GM23338 (cell line): Measurements from ENCODE around the gene GEMIN8. TPM values are rescaled to one million over a fixed set of nuclear protein-coding genes. Genes with fewer than 3 reads are reported as not detected.

Experiments
- ATAC-seq: fragments of 200-7000 bp; cut with Tn5 transposase; 3 replicates; pipeline ENCODE4 v1.9.1; 2020
- DNase-seq: peaks from one replicate; pipeline ENCODE4 v3.0.0-alpha.2; 2015; ENCODE audit warnings: low spot score
- H2AFZ ChIP-seq: fragments of 200-600 bp; sonication (generic); 2 replicates; pipeline ENCODE4 v1.8.0; 2016; ENCODE audit warnings: antibody characterized with exemption, mild to moderate bottlenecking, moderate library complexity
- H3F3A ChIP-seq: fragments of 200-600 bp; sonication (generic); replicated peaks from 2 replicates; pipeline ENCODE4 v1.8.0; 2017; ENCODE audit warnings: antibody characterized with exemption, mixed run types, low read depth
- H3K27ac ChIP-seq: fragments of 200-600 bp; sonication (generic); 2 replicates; pipeline ENCODE4 v1.6.1; 2016; ENCODE audit warnings: low read depth
- H3K27me3 ChIP-seq: fragments of 200-600 bp; sonication (generic); 2 replicates; pipeline ENCODE4 v1.8.0; 2016; ENCODE audit warnings: mild to moderate bottlenecking, mixed run types, moderate library complexity; ENCODE audit not compliant: insufficient read depth
- H3K36me3 ChIP-seq: fragments of 200-600 bp; sonication (generic); 2 replicates; pipeline ENCODE4 v1.8.0; 2016; ENCODE audit warnings: mild to moderate bottlenecking; ENCODE audit not compliant: insufficient read depth
- H3K4me1 ChIP-seq: fragments of 200-600 bp; sonication (generic); 2 replicates; pipeline ENCODE4 v1.8.0; 2016; ENCODE audit warnings: mild to moderate bottlenecking, moderate library complexity; ENCODE audit not compliant: insufficient read depth
- H3K4me2 ChIP-seq: fragments of 200-600 bp; sonication (generic); 2 replicates; pipeline ENCODE4 v1.7.1; 2017; ENCODE audit warnings: mixed run types
- H3K4me3 ChIP-seq: fragments of 200-600 bp; sonication (generic); 2 replicates; pipeline ENCODE4 v1.6.1; 2016; ENCODE audit warnings: mixed run types
- H3K79me2 ChIP-seq: fragments of 200-600 bp; sonication (generic); replicated peaks from 2 replicates; pipeline ENCODE4 v1.8.0; 2017; ENCODE audit warnings: mild to moderate bottlenecking; ENCODE audit not compliant: insufficient read depth
- H3K9me2 ChIP-seq: fragments of 200-600 bp; sonication (generic); 2 replicates; pipeline ENCODE4 v1.8.0; 2017; ENCODE audit not compliant: insufficient read depth
- H4K20me1 ChIP-seq: fragments of 200-600 bp; sonication (generic); replicated peaks from 2 replicates; pipeline ENCODE4 v1.8.0; 2017; ENCODE audit warnings: mild to moderate bottlenecking; ENCODE audit not compliant: insufficient read depth
- H3K27ac Mint-ChIP-seq: 2 replicates; pipeline ENCODE4 v1.8.0; 2020; ENCODE audit warnings: inconsistent platforms, mild to moderate bottlenecking, moderate library complexity, mixed read lengths
- H3K27me3 Mint-ChIP-seq: 3 replicates; pipeline ENCODE4 v1.8.0; 2022; ENCODE audit warnings: low read depth, mild to moderate bottlenecking, moderate library complexity, mixed read lengths, inconsistent platforms; ENCODE audit not compliant: insufficient read depth, poor library complexity
- H3K36me3 Mint-ChIP-seq: 3 replicates; pipeline ENCODE4 v1.8.0; 2021; ENCODE audit warnings: low read depth, mild to moderate bottlenecking, inconsistent platforms, moderate library complexity, mixed read lengths
- H3K4me1 Mint-ChIP-seq: 3 replicates; pipeline ENCODE4 v1.8.0; 2020; ENCODE audit warnings: mild to moderate bottlenecking, inconsistent platforms, mixed read lengths
- H3K4me3 Mint-ChIP-seq: 3 replicates; pipeline ENCODE4 v1.8.0; 2021; ENCODE audit warnings: moderate library complexity, mild to moderate bottlenecking, inconsistent platforms, mixed read lengths
- H3K9me3 Mint-ChIP-seq: 3 replicates; pipeline ENCODE4 v1.8.0; 2020; ENCODE audit warnings: moderate library complexity, mild to moderate bottlenecking, inconsistent platforms, mixed read lengths
- CREB1 ChIP-seq: fragments of 250-450 bp; sonication (Bioruptor Pico); IDR thresholded peaks from 2 replicates; pipeline ENCODE4 v1.5.0; 2020; ENCODE audit warnings: low read depth, mild to moderate bottlenecking, moderate library complexity
- EZH2 ChIP-seq: fragments of 200-600 bp; sonication (generic); IDR thresholded peaks from one replicate; pipeline ENCODE4 v1.8.0; 2017; ENCODE audit warnings: antibody characterized with exemption, mild to moderate bottlenecking, low read depth; ENCODE audit not compliant: unreplicated experiment
- EZH2phosphoT487 ChIP-seq: fragments of 200-600 bp; sonication (generic); IDR thresholded peaks from one replicate; pipeline ENCODE4 v1.8.1; 2018; ENCODE audit warnings: antibody characterized with exemption; ENCODE audit not compliant: unreplicated experiment
- JUNB ChIP-seq: IDR thresholded peaks from one replicate; pipeline ENCODE4 v1.6.1; 2016; ENCODE audit warnings: antibody characterized with exemption; ENCODE audit not compliant: unreplicated experiment
- NANOG ChIP-seq: IDR thresholded peaks from 2 replicates; pipeline ENCODE4 v1.6.1; 2016; ENCODE audit warnings: antibody characterized with exemption, borderline replicate concordance
- POLR2AphosphoS5 ChIP-seq: IDR thresholded peaks from 2 replicates; pipeline ENCODE4 v1.6.1; 2016; ENCODE audit warnings: antibody characterized with exemption, low read depth
- REST ChIP-seq: IDR thresholded peaks from one replicate; pipeline ENCODE4 v1.6.1; 2018; ENCODE audit warnings: antibody characterized with exemption; ENCODE audit not compliant: unreplicated experiment
- STAT1 ChIP-seq: IDR thresholded peaks from one replicate; pipeline ENCODE4 v1.6.1; 2016; ENCODE audit warnings: antibody characterized with exemption; ENCODE audit not compliant: unreplicated experiment
- ZNF114 ChIP-seq: fragments of 250-450 bp; sonication (Bioruptor Pico); IDR thresholded peaks from 2 replicates; pipeline ENCODE4 v1.5.0; 2020; ENCODE audit warnings: mild to moderate bottlenecking, moderate library complexity
- ZNF331 ChIP-seq: fragments of 250-450 bp; sonication (Bioruptor Pico); IDR thresholded peaks from 2 replicates; pipeline ENCODE4 v1.5.0; 2020; ENCODE audit warnings: low read depth, mild to moderate bottlenecking, moderate library complexity
- ZNF462 ChIP-seq: fragments of 250-450 bp; sonication (Bioruptor Pico); IDR thresholded peaks from 2 replicates; pipeline ENCODE4 v1.5.0; 2020; ENCODE audit warnings: mild to moderate bottlenecking, moderate library complexity
- polyA plus RNA-seq: library from polyadenylated mRNA; unstranded; fragments of >200 nt; fragmentation: Nextera tagmentation; extraction: Ambion mirVana; gene quantifications from 2 replicates; pipeline ENCODE4 v1.2.1, GENCODE V29; 2016
- total RNA-seq: library from RNA; depleted of rRNA; stranded (reverse); fragments of >200 nt; shearing (Covaris generic); gene quantifications from 2 replicates; pipeline ENCODE4 v1.2.3, GENCODE V29; 2014
- TF ChIP-seq, protein P1 (sequence below): IDR thresholded peaks from 2 replicates; pipeline ENCODE4 v1.6.1; 2016; ENCODE audit warnings: antibody characterized with exemption
- TF ChIP-seq, protein P2 (sequence below), 2 experiments: fragments of 200-600 bp in 1 of 2; sonication (generic) in 1 of 2; conservative IDR thresholded peaks; 2 replicates each; pipeline versions ENCODE4 v1.5.1 to v1.6.1; 2016 to 2017; ENCODE audit warnings: antibody characterized with exemption in 2 of 2, low read depth in 2 of 2, mild to moderate bottlenecking in 2 of 2, moderate library complexity in 1 of 2

GEMIN8 gene
- total and polyA plus RNA-seq, 2 experiments from 2014 or later, result 16.5 to 19.9 TPM

GRCh38 chrX:14028473-14028872 lies 1.2 kb downstream of the GEMIN8 start:
- H3K36me3 ChIP-seq, result no peaks in the 10 kb centered on the region
- H3K27ac ChIP-seq, result 0 out of 2 replicates have a peak overlapping the region, but pooled peaks have one; percentile 76
- Mint-ChIP-seq H3K9me3 (no peaks in the 10 kb centered on the region), H3K36me3 (peaks cover 2% of the 10 kb centered on the region; the same call in 1 of the 3 replicates), H3K4me1 (peaks cover 36% of the 10 kb centered on the region), H3K27me3 (peaks cover 2% of the 10 kb centered on the region), H3K27ac (no peak overlapping the region), H3K4me3 (peak overlapping the region; percentile 91)
- TF ChIP-seq JUNB (no peak), ZNF462 (no peak), NANOG (no peak), STAT1 (no peak), CREB1 (CRISPR knock-in tag) (no peak), ZNF114 (no peak), ZNF331 (CRISPR knock-in tag) (no peak), EZH2phosphoT487 (no peak), POLR2AphosphoS5 (no peak), EZH2 (no peak), REST (no peak)
- TF ChIP-seq, protein P1, sequence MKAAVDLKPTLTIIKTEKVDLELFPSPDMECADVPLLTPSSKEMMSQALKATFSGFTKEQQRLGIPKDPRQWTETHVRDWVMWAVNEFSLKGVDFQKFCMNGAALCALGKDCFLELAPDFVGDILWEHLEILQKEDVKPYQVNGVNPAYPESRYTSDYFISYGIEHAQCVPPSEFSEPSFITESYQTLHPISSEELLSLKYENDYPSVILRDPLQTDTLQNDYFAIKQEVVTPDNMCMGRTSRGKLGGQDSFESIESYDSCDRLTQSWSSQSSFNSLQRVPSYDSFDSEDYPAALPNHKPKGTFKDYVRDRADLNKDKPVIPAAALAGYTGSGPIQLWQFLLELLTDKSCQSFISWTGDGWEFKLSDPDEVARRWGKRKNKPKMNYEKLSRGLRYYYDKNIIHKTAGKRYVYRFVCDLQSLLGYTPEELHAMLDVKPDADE, result no peak
- TF ChIP-seq, protein P2, sequence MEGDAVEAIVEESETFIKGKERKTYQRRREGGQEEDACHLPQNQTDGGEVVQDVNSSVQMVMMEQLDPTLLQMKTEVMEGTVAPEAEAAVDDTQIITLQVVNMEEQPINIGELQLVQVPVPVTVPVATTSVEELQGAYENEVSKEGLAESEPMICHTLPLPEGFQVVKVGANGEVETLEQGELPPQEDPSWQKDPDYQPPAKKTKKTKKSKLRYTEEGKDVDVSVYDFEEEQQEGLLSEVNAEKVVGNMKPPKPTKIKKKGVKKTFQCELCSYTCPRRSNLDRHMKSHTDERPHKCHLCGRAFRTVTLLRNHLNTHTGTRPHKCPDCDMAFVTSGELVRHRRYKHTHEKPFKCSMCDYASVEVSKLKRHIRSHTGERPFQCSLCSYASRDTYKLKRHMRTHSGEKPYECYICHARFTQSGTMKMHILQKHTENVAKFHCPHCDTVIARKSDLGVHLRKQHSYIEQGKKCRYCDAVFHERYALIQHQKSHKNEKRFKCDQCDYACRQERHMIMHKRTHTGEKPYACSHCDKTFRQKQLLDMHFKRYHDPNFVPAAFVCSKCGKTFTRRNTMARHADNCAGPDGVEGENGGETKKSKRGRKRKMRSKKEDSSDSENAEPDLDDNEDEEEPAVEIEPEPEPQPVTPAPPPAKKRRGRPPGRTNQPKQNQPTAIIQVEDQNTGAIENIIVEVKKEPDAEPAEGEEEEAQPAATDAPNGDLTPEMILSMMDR (conservative IDR thresholded peaks at IDR 0.05; ENCODE audit: low read depth in 2 of 2), result no peak
- peaks cover 28% of the 10 kb centered on the region for H3K4me1 ChIP-seq
- H2AFZ ChIP-seq, result no peak overlapping the region
- no peaks in the 10 kb centered on the region for H3K9me2 ChIP-seq
- peaks cover 22% of the 10 kb centered on the region for H3K79me2 ChIP-seq
- H3K4me3 ChIP-seq, result peak overlapping the region; percentile 51
- DNase-seq (no peak), ATAC-seq (no peak)
- no peaks in the 10 kb centered on the region for H3F3A ChIP-seq
- H4K20me1 ChIP-seq, result no peaks in the 10 kb centered on the region
- H3K4me2 ChIP-seq, result peak overlapping the region; percentile 69
- no peaks in the 10 kb centered on the region for H3K27me3 ChIP-seq
